Liver (tissue), 9 donors: Measurements from ENCODE around the gene GREM2. TPM values are rescaled to one million over a fixed set of nuclear protein-coding genes. Genes with fewer than 3 reads are reported as not detected.

Experiments
- DNase-seq: peaks from one replicate; pipeline ENCODE4 v3.0.0-alpha.2; 2017; ENCODE audit warnings: low spot score
- H3K27ac ChIP-seq, 2 donors: one replicate each; pipeline ENCODE4 v1.7.0; 2013; ENCODE audit warnings: inconsistent platforms in 2 of 2, low read length in 2 of 2, control low read depth in 1 of 2, low read depth in 1 of 2, mild to moderate bottlenecking in 1 of 2
- H3K27me3 ChIP-seq, 4 donors: one replicate each; pipeline versions ENCODE4 v1.6.1 to v1.7.0; 2013; ENCODE audit warnings: low read length in 3 of 4, inconsistent platforms in 1 of 4, mild to moderate bottlenecking in 1 of 4, moderate library complexity in 1 of 4; ENCODE audit not compliant: control insufficient read depth in 4 of 4, insufficient read depth in 4 of 4
- H3K36me3 ChIP-seq, 4 donors: one replicate each; pipeline versions ENCODE4 v1.6.1 to v1.7.0; 2013; ENCODE audit warnings: low read length in 3 of 4, mild to moderate bottlenecking in 3 of 4, low read depth in 1 of 4, moderate library complexity in 1 of 4; ENCODE audit not compliant: control insufficient read depth in 4 of 4, insufficient read depth in 3 of 4
- H3K4me1 ChIP-seq, 4 donors: one replicate each; pipeline versions ENCODE4 v1.6.1 to v1.7.0; 2013; ENCODE audit warnings: low read length in 3 of 4, mild to moderate bottlenecking in 3 of 4, moderate library complexity in 1 of 4; ENCODE audit not compliant: control insufficient read depth in 4 of 4, insufficient read depth in 4 of 4
- H3K4me3 ChIP-seq, 3 donors: one replicate each; pipeline versions ENCODE4 v1.6.1 to v1.7.0; 2013; ENCODE audit warnings: low read length in 3 of 3, control low read depth in 1 of 3, low read depth in 1 of 3, mild to moderate bottlenecking in 1 of 3
- H3K9ac ChIP-seq, 2 donors: one replicate each; pipeline ENCODE4 v1.7.0; 2013; ENCODE audit warnings: low read length in 2 of 2, mild to moderate bottlenecking in 2 of 2, moderate library complexity in 2 of 2, control low read depth in 1 of 2, low read depth in 1 of 2
- H3K9me3 ChIP-seq, 4 donors: one replicate each; pipeline versions ENCODE4 v1.6.1 to v1.7.0; 2013; ENCODE audit warnings: low read length in 3 of 4; ENCODE audit not compliant: control insufficient read depth in 4 of 4
- ATF3 ChIP-seq: IDR thresholded peaks from 2 replicates; pipeline ENCODE4 v1.6.1; 2016; ENCODE audit warnings: antibody characterized with exemption
- EGR1 ChIP-seq, 2 donors: IDR thresholded peaks; 2 replicates each; pipeline ENCODE4 v1.6.1; 2016 to 2018; ENCODE audit warnings: antibody characterized with exemption in 2 of 2, low read depth in 2 of 2
- FOXA1 ChIP-seq: IDR thresholded peaks from 2 replicates; pipeline ENCODE4 v1.6.1; 2016; ENCODE audit warnings: antibody characterized with exemption
- FOXA2 ChIP-seq: IDR thresholded peaks from 2 replicates; pipeline ENCODE4 v1.6.1; 2016; ENCODE audit warnings: antibody characterized with exemption
- GABPA ChIP-seq, 2 donors: IDR thresholded peaks in 1 of 2; conservative IDR thresholded peaks in 1 of 2; 2 replicates each; pipeline ENCODE4 v1.6.1; 2016; ENCODE audit warnings: antibody characterized with exemption in 2 of 2, mild to moderate bottlenecking in 1 of 2, moderate library complexity in 1 of 2
- HNF4A ChIP-seq, 2 donors: conservative IDR thresholded peaks; 2 replicates each; pipeline ENCODE4 v1.6.1; 2016; ENCODE audit warnings: antibody characterized with exemption in 2 of 2, mild to moderate bottlenecking in 2 of 2
- HNF4G ChIP-seq: IDR thresholded peaks from 2 replicates; pipeline ENCODE4 v1.6.1; 2016; ENCODE audit warnings: antibody characterized with exemption
- JUND ChIP-seq, 2 donors: IDR thresholded peaks; 2 replicates each; pipeline ENCODE4 v1.6.1; 2016; ENCODE audit warnings: antibody characterized with exemption in 2 of 2
- MAX ChIP-seq: IDR thresholded peaks from 2 replicates; pipeline ENCODE4 v1.6.1; 2016; ENCODE audit warnings: antibody characterized with exemption
- NR2F2 ChIP-seq: IDR thresholded peaks from 2 replicates; pipeline ENCODE4 v1.6.1; 2016; ENCODE audit warnings: antibody characterized with exemption
- RAD21 ChIP-seq, 2 donors: IDR thresholded peaks; 2 replicates each; pipeline ENCODE4 v1.6.1; 2016; ENCODE audit warnings: antibody characterized with exemption in 2 of 2, mild to moderate bottlenecking in 2 of 2
- REST ChIP-seq: IDR thresholded peaks from 2 replicates; pipeline ENCODE4 v1.6.1; 2016; ENCODE audit warnings: antibody characterized with exemption, mild to moderate bottlenecking
- RXRA ChIP-seq, 2 donors: IDR thresholded peaks; 2 replicates each; pipeline ENCODE4 v1.6.1; 2017 to 2018; ENCODE audit warnings: antibody characterized with exemption in 2 of 2, mild to moderate bottlenecking in 1 of 2
- SP1 ChIP-seq: IDR thresholded peaks from 2 replicates; pipeline ENCODE4 v1.6.1; 2018; ENCODE audit warnings: antibody characterized with exemption, mild to moderate bottlenecking
- TAF1 ChIP-seq: conservative IDR thresholded peaks from 2 replicates; pipeline ENCODE4 v1.6.1; 2016; ENCODE audit warnings: antibody characterized with exemption, mild to moderate bottlenecking
- YY1 ChIP-seq: IDR thresholded peaks from 2 replicates; pipeline ENCODE4 v1.6.1; 2016; ENCODE audit warnings: antibody characterized with exemption, mild to moderate bottlenecking
- ZBTB33 ChIP-seq: IDR thresholded peaks from 2 replicates; pipeline ENCODE4 v1.6.1; 2016; ENCODE audit warnings: antibody characterized with exemption
- WGBS: extraction: QIAGEN DNeasy Blood & Tissue Kit; methylation state at CpG from one replicate; pipeline ENCODE4 v1.1.7; 2013; 5-methylcytosine and 5-hydroxymethylcytosine counted together
- polyA plus RNA-seq, 2 donors: library from polyadenylated mRNA; stranded (reverse) in 1 of 2; unstranded in 1 of 2; fragments of 200-250 nt in 1 of 2; fragments of >200 nt in 1 of 2; fragmentation: Nextera tagmentation in 1 of 2; extraction: Ambion mirVana in 1 of 2; gene quantifications; one replicate each; pipeline versions ENCODE4 v1.2.1 to v1.2.3, GENCODE V29; 2013 to 2015
- total RNA-seq, 2 donors: library from RNA; depleted of rRNA; stranded (reverse); fragments of >200 nt; gene quantifications; one replicate each; pipeline ENCODE4 v1.2.3, GENCODE V29; 2014
- TF ChIP-seq, protein P1 (sequence below): fragments of 150-350 bp; IDR thresholded peaks from 2 replicates; pipeline ENCODE4 v1.5.1; 2017; ENCODE audit warnings: improper control_type of control experiment, low read depth, low read length; ENCODE audit not compliant: missing input control
- donor health status: healthy.
- donor health status: healthy.
- donor health status: healthy.
- donor health status: healthy.
- donor health status: healthy.

GREM2 gene
- total and polyA plus RNA-seq, 4 donors = 0.19 to 19.5 (median 4.3) TPM

DNA sequence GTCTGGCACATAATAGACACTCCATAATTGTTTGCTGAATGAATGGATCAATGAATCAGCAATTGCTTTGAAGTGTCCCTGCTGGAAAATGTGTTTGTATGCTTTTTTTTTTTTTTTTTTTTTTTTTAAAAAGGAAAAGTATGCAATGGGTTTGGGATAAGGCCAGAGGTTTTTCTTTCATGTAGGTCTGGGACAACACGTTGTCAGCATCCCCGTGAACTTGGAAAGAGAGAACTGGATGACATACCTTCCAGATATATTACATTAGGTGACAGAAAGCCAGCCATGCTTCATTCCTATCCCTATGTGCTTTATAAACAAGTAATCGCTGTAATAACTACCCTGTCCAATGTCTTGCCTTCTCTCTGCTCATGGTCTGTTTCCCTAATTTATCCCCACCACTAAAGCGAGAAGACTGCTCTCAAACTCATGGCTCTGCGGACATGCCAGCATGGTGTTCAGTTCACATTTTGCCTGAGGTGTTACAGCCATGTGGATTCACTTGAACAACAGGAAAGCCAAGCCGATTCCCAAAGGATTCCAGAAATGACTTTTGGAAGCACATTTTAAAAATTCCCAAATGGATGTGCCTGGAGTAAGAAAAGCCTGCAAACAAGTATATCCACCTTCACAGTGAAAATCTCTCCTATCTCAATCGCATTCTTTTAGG, 34.8 kb upstream of the GREM2 start:
- no peak overlapping the region for H3K4me3 ChIP-seq
- no peaks in the 10 kb centered on the region for H3K36me3 ChIP-seq
- no peak for DNase-seq
- 78% methylated on average over 7 of the region's 7 CpGs for WGBS
- H3K9ac ChIP-seq = no peak overlapping the region
- H3K27me3 ChIP-seq = no peaks in the 10 kb centered on the region
- H3K9me3 ChIP-seq = no peaks in the 10 kb centered on the region
- no peak overlapping the region for H3K27ac ChIP-seq
- TF ChIP-seq JUND (IDR thresholded peaks at IDR 0.05) = no peak
- no peak for TF ChIP-seq RXRA (IDR thresholded peaks at IDR 0.05)
- TF ChIP-seq ATF3 = no peak
- no peak for TF ChIP-seq YY1
- TF ChIP-seq TAF1 = no peak
- peaks cover 3 to 8% (median 4%) of the 10 kb centered on the region in 4 donors for H3K4me1 ChIP-seq

DNA sequence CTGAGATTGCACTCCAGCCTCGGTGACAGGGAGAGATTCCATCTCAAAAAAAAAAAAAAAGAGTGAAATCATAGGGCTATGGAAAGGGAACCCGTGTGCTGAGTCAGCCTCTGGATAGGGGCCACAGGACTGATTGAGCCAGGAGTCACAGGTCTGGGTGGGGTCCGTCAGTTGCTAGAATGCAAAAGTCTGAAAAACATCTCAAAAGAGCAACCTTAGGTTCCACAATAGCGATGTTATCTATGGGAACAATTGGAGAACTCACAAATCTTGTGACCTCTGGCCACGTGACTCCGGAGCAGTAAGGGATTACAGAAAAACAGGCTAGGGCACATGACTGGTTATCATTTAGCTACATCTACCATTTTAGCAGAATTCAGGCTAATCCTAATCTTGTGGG, 32.8 kb upstream of the GREM2 start:
- Histone ChIP-seq H3K9me3 (no peaks in the 10 kb centered on the region), H3K27me3 (no peaks in the 10 kb centered on the region), H3K4me3 (no peak overlapping the region), H3K9ac (no peak overlapping the region), H3K4me1 (peaks cover 0 to 5% (median 3%) of the 10 kb centered on the region in 4 donors), H3K36me3 (no peaks in the 10 kb centered on the region), H3K27ac (no peak overlapping the region)
- WGBS = 61% methylated on average over 6 of the region's 6 CpGs
- TF ChIP-seq ATF3 (no peak), YY1 (no peak), RXRA (IDR thresholded peaks at IDR 0.05) (no peak), HNF4A (conservative IDR thresholded peaks at IDR 0.05) (no peak), EGR1 (IDR thresholded peaks at IDR 0.05; ENCODE audit: low read depth in 2 of 2) (no peak), NR2F2 (no peak), REST (no peak), ZBTB33 (no peak), RAD21 (IDR thresholded peaks at IDR 0.05) (no peak), GABPA (IDR thresholded peaks at IDR 0.05 in 1 of 2, conservative IDR thresholded peaks at IDR 0.05 in 1 of 2) (no peak), JUND (IDR thresholded peaks at IDR 0.05) (no peak), TAF1 (no peak), SP1 (no peak), HNF4G (no peak), FOXA2 (no peak), MAX (no peak), FOXA1 (no peak)
- TF ChIP-seq, protein P1, sequence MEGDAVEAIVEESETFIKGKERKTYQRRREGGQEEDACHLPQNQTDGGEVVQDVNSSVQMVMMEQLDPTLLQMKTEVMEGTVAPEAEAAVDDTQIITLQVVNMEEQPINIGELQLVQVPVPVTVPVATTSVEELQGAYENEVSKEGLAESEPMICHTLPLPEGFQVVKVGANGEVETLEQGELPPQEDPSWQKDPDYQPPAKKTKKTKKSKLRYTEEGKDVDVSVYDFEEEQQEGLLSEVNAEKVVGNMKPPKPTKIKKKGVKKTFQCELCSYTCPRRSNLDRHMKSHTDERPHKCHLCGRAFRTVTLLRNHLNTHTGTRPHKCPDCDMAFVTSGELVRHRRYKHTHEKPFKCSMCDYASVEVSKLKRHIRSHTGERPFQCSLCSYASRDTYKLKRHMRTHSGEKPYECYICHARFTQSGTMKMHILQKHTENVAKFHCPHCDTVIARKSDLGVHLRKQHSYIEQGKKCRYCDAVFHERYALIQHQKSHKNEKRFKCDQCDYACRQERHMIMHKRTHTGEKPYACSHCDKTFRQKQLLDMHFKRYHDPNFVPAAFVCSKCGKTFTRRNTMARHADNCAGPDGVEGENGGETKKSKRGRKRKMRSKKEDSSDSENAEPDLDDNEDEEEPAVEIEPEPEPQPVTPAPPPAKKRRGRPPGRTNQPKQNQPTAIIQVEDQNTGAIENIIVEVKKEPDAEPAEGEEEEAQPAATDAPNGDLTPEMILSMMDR = no peak
- no peak for DNase-seq
